Stimulated activated CD4-positive, alpha-beta T cell treated with anti-CD3 and anti-CD28 coated beads, Interleukin-1b, Interleukin-23, amount 100 ng/mL, for 1 hour (primary cell): ENCODE results near the gene PRDM11.

Source experiments
- DNase-seq, 2 donors: peaks; one replicate each; pipeline ENCODE4 v3.0.0-alpha.2; 2020; ENCODE audit warnings: low read depth in 2 of 2

The PRDM11 gene

DNA sequence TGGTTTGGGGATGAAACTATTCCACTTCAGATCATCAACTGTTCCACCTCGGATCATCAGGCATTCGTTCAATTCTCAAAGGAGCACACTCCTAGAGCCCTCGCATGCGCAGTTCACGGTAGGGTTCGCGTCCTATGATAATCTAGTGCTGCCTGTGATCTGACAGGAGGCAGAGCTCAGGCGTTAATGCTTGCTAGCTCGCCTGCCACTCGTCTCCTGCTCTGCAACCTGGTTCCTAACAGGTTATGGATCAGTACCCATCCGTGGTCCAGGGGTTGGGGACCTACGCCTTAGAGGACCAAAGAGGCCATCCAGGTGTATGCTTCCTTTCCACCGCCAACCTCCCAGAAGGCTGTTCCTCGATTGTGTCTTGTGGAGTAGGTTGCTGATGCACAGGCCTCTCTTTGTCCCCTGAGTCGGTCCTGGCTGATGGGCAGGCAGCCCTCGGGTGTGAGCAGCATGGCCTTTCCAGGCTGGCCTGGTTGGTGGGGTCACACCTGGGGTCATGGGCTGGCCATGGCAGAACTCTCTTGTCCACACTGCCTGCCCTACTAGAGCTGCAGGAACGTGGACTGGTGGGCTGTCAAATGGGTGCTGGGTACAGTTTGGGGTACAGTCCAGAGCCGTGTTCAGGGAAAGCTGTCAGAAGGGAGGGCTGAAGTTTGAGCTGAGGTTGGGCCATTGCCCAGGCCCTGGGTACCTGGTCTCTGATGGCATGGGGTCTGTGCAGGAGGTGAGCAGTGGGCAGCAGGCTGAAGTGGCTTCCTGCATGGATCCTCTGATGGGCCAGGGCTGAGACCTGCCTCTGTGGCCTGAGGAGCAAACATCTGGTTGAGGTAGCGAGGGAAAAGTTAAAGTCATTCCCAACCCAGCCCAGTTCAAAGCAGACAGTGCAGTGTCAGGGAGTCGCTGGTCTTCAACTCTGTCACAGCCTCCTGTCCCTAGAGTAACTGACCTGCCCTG, 11.1 kb downstream of the PRDM11 start:
- DNase-seq: no peak

DNA sequence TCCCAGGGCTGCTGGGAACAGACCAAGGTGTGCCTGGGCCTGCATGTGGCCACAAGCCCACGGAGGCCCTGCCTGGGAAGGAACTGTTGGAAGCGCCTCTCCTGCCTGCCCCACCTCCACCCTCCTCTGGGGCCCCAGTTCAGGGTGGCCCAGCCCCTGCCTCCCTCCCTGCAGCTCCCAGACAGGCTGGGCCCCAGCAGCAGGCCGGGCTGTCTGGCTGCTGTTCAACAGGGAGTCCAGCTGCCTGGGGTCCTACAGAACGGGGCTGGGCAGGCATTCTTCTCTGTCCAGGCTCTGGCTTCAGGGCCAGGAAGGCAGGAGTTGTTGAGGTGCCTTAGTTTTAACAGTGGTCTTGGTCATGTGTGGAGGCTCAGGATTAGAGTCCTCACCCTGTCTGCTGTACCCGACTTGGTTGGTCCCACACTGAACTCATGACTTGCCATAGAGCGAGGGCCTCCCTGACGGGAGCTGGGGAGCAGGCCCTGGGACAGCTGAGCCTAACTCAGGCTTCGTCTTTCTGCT, 11.8 kb downstream of the PRDM11 start:
- DNase-seq: no peak

- DNase-seq: no peak
These were observed 12.6 kb downstream of the PRDM11 start for GRCh38 chr11:45158891-45159605.

GRCh38 chr11:45159781-45160365, 13.4 kb downstream of the PRDM11 start:
- DNase-seq: no peak

DNA sequence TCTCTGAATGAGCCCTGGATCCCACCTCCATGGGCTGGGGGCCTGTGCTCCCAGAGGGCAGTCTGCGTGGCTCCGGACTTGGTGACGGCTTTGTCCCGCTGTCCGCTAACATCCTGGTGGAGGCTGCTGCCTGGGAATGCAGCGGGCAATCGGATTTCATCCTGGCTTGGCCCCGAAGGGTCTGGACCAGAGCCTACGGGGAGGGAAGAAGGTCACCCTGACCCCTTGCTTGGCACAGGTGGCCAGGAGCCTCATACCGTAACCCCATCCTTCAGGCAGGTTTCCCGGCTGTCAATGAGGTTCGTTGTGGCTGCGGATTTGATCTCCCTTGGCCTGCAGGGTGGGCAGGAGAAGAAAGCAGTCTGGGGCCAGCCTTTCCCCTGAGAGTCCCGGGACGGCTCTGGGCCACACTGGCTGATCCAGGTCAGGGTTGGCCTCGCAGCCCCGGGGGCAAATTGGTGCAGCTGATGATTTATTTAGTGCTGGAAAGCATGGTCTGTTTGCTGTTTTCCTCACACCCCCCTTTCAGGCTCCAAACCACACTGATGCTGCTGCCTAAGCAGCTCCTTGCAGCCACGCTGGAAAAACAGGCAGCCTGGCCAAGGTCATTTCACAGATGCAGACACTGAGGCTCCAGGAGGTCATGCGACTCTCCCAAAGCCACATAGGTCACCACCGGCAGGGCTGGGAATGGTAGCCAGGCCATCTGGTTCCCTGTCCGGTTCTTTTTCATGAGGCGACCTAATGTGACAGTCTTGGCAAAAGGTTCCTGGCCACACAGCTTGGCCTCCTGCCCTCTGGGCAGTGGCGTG, 15.0 kb downstream of the PRDM11 start:
- no peak for DNase-seq

GRCh38 chr11:45162064-45162375, 15.6 kb downstream of the PRDM11 start:
- no peak for DNase-seq

DNA sequence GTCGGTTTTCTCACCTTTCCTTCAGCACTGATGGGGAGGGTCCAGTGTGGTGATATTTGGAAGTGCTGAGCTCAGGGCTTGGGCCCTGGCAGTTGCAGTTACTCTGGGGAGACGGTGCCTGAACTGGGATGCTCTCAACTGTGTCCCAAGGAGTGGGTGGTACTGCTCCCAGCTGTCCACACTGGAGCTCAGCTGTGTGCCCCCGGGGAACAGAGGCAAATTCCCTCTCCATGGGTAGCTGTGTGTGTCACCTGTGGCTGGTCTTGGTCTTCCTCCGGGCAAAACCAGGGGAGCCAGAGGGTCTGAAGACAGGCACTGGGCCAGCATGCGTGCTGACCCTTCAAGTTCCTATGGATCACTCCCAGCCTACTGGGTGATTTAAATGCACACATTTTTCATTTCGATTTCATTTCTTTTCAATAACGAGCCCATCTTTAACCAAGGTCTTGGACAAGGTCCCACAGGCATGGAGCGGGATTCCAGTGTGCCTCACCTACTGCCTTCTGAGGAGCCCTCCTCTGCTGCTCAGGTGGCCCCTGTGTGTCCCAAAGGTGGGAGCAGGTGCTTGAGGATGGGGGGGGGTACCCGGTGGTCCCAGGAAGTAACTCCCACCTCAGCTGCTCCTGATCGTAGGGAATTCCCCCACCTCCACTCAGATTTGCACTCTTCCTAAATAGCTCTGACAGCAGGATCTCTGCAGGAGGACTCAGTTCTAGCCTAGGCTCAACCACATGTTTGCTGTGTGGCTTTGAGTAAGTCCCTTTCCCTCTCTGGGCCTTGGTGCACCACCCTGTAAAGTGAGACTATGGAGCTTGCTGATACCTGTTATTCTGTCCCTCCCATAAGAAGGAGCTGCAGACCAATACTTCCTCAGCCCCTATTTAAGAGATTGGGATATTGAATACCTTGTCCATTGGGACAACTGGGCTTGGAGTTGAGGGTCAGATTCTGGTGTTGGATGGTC, 16.8 kb downstream of the PRDM11 start:
- DNase-seq: no peak

DNA sequence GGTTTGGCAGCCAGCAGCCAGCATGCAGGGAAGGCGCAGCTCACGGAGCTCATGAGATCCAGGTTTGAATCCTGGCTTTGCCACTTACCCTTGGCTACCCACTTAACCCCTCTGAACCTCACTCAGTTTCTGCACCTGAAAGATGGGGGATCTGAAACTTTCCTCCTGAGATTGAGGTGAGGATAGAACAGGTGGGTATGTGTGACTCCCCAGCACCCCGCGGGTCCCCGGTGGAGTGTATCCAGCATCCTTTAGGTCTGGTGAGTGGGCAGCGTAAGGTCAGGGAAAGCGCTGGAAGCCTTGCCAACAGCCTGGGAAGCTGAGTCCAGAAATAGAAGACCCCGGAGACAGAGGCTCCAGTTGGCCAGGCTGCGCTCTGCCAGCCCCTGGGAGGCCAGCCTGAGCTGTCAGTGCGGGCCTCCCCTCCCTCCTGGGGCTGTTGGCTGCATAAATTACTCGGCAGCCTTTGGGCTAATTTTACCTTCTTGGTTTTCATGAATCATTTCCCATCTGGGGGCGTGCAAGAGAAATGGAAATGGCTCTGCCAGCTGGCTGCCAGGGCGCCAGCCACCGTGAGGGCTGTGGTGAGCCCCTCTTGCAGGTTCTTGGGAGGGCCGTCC, 17.6 kb downstream of the PRDM11 start:
- DNase-seq: no peak

DNA sequence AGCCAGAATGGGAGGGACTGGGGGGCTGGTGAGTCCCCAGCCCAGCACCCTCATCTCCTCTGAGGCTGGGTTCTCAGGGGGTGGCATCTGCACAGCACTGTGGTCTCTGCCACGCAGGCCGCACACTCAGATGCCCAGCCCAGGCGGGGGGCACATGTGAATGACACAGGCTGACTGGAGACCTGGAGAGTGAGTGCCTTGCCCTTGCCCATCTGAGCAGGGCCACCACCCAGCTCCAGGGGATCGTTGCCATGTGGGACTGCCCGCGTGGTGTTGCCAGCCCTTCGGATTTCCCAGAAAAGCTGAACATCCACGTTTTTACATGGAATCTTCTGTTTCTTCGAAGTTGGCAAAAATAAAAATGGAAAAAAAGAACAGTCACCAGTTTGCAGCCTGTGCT, 18.9 kb downstream of the PRDM11 start:
- no peak for DNase-seq

GRCh38 chr11:45165806-45166603, 19.6 kb downstream of the PRDM11 start:
- DNase-seq: no peak

- DNase-seq: no peak
These were observed 20.1 kb downstream of the PRDM11 start for GRCh38 chr11:45166604-45166897.

GRCh38 chr11:45167283-45167682, 20.8 kb downstream of the PRDM11 start:
- no peak for DNase-seq

DNA sequence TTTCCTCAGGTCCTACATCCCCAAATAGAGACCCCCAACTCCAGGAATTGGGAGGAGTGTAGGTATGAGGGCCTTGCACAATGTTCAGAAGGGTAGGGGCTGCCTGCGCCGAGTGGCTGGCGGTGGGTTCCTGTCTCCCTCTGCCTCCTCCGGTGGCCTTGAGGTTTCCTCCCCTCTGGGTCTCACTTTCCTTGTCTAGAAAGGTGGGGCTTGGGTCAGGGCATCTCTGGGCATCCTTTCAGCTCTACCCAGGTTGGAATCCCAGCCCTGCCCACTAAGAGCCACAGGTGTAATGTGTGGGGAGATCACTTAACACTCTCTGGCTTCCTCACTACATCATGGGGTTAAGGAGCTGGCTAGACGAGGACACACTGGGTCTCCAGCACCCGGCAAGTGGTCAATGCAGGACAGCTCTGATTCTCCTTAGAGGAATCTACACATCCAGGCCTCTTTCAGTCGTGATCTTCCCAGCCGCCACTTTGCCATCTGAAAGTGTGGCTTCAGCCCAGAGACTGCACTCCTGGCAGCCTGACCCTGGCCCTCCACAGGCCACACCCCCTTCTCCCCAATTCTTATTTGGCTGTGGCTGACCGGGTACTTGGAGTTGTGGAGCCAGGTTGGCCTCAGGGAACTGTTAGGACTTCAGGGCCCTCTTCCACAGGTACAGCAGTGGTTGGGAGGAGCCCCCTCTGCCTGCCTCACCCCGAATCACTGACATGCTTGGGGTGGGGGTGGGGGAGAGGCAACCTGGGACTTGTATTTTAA, 22.1 kb downstream of the PRDM11 start:
- DNase-seq: no peak

- no peak for DNase-seq
These were observed 23.1 kb downstream of the PRDM11 start for GRCh38 chr11:45169310-45170072.

GRCh38 chr11:45170484-45170883, 24.0 kb downstream of the PRDM11 start:
- DNase-seq: no peak

GRCh38 chr11:45171550-45171949, 25.1 kb downstream of the PRDM11 start:
- DNase-seq: no peak

GRCh38 chr11:45173064-45173463, 26.6 kb downstream of the PRDM11 start:
- DNase-seq: no peak
